HG02870 (cell line): ENCODE results near the gene CDH3.

Experiments
- ATAC-seq: cut with Tn5 transposase; IDR thresholded peaks from one replicate; pipeline ENCODE4 v1.9.1; 2021; ENCODE audit warnings: mild to moderate bottlenecking, moderate library complexity; ENCODE audit not compliant: unreplicated experiment

The CDH3 gene

GRCh38 chr16:68646953-68647659 lies 2.0 kb downstream of the CDH3 start:
- ATAC-seq = no peak

GRCh38 chr16:68651136-68651535 lies 6.0 kb downstream of the CDH3 start:
- no peak for ATAC-seq

- no peak for ATAC-seq
Observed at GRCh38 chr16:68652659-68653058, 7.5 kb downstream of the CDH3 start.

GRCh38 chr16:68655806-68656205 lies 10.7 kb downstream of the CDH3 start:
- ATAC-seq = no peak

- no peak for ATAC-seq
Observed at GRCh38 chr16:68656751-68657150, 11.6 kb downstream of the CDH3 start.

- ATAC-seq = no peak
Observed at GRCh38 chr16:68658341-68658973, 13.3 kb downstream of the CDH3 start.

GRCh38 chr16:68658974-68659360 lies 13.9 kb downstream of the CDH3 start:
- ATAC-seq = no peak

GRCh38 chr16:68659412-68660358 lies 14.6 kb downstream of the CDH3 start:
- ATAC-seq = no peak

GRCh38 chr16:68660359-68660795 lies 15.3 kb downstream of the CDH3 start:
- no peak for ATAC-seq

- no peak for ATAC-seq
Observed at GRCh38 chr16:68662035-68662434, 16.9 kb downstream of the CDH3 start.

- no peak for ATAC-seq
Observed at GRCh38 chr16:68664297-68664696, 19.2 kb downstream of the CDH3 start.

GRCh38 chr16:68665501-68665900 lies 20.4 kb downstream of the CDH3 start:
- no peak for ATAC-seq

GRCh38 chr16:68668266-68668665 lies 23.2 kb downstream of the CDH3 start:
- no peak for ATAC-seq

GRCh38 chr16:68676113-68676860 lies 31.2 kb downstream of the CDH3 start:
- no peak for ATAC-seq

- ATAC-seq = no peak
Observed at GRCh38 chr16:68681038-68681437, 35.9 kb downstream of the CDH3 start.

- ATAC-seq = no peak
Observed at GRCh38 chr16:68685685-68686478, 40.8 kb downstream of the CDH3 start.

- ATAC-seq = no peak
Observed at GRCh38 chr16:68686905-68687304, 41.8 kb downstream of the CDH3 start.

- ATAC-seq = no peak
Observed at GRCh38 chr16:68689921-68690320, 44.8 kb downstream of the CDH3 start.

- no peak for ATAC-seq
Observed at GRCh38 chr16:68695575-68695974, 50.5 kb downstream of the CDH3 start.

GRCh38 chr16:68696514-68696913 lies 51.4 kb downstream of the CDH3 start:
- ATAC-seq = no peak
